HCT116 (cell line): ENCODE results near the gene RNU6-7. TPM values are rescaled to one million over a fixed set of nuclear protein-coding genes. Genes with fewer than 3 reads are reported as not detected.

Experiments used
- ATAC-seq: fragments of 200-7000 bp; cut with Tn5 transposase; 2 replicates; pipeline ENCODE4 v1.9.1; 2020; ENCODE audit warnings: mild to moderate bottlenecking, moderate library complexity
- BruUV-seq: library from RNA; stranded (reverse); fragments of 400-500 nt; replicated peaks from 2 replicates; lab custom pipeline; 2021; lab: Mats Ljungman, UMichigan
- CTCF ChIA-PET: fragments of 300-600 bp; sonication (Branson Sonifier 250); formaldehyde crosslinking; loops from one replicate; lab custom pipeline; 2021; ENCODE audit warnings: antibody characterized with exemption; lab: Charles Lee
- POLR2A ChIA-PET: fragments of 300-600, 350-600 bp; sonication (Branson Sonifier 250); formaldehyde crosslinking; loops from one replicate; lab custom pipeline; 2021; ENCODE audit warnings: antibody characterized with exemption; lab: Charles Lee
- RAD21 ChIA-PET, 2 experiments: fragments of 300-600 bp; sonication (Branson Sonifier 250); formaldehyde crosslinking; loops; one replicate each; lab custom pipeline; 2023; ENCODE audit warnings: low total read pairs in 2 of 2; ENCODE audit not compliant: uncharacterized antibody in 2 of 2, unreplicated experiment in 2 of 2, low non-redundant PET in 1 of 2; lab: Charles Lee
- DNase-seq: peaks from one replicate; pipeline ENCODE4 v3.0.0-alpha.2; 2010; ENCODE audit warnings: low read depth, low spot score
- H2AFZ ChIP-seq: fragments of 200-600 bp; shearing (Covaris generic), sonication (generic); 2 replicates; pipeline ENCODE4 v1.6.1; 2017; ENCODE audit warnings: low read depth, mixed run types, mixed read lengths, antibody characterized with exemption, low read length; ENCODE audit not compliant: poor library complexity, severe bottlenecking
- H3K27ac ChIP-seq: 2 replicates; pipeline ENCODE4 v1.5.1; 2012; ENCODE audit warnings: low read depth, low read length
- H3K27me3 ChIP-seq: fragments of 200-600 bp; sonication (generic); 2 replicates; pipeline ENCODE4 v1.6.1; 2016; ENCODE audit warnings: mixed run types, low read length, mixed read lengths; ENCODE audit not compliant: insufficient read depth
- H3K36me3 ChIP-seq, 2 experiments: fragments of 200-500 bp in 1 of 2; fragments of 200-600 bp in 1 of 2; sonication (Bioruptor generic) in 1 of 2; sonication (generic) in 1 of 2; 2 replicates each; pipeline versions ENCODE4 v1.5.1 to v1.6.1; 2014 to 2016; ENCODE audit warnings: low read length in 2 of 2, inconsistent platforms in 1 of 2, mixed read lengths in 1 of 2, mixed run types in 1 of 2; ENCODE audit not compliant: insufficient read depth in 2 of 2, control insufficient read depth in 1 of 2
- H3K4me1 ChIP-seq, 2 experiments: fragments of 200-600 bp in 1 of 2; sonication (generic) in 1 of 2; 2 replicates each; pipeline versions ENCODE4 v1.5.1 to v1.6.1; 2012 to 2017; ENCODE audit warnings: low read length in 2 of 2, inconsistent platforms in 1 of 2, mild to moderate bottlenecking in 1 of 2, mixed read lengths in 1 of 2, mixed run types in 1 of 2, moderate library complexity in 1 of 2; ENCODE audit not compliant: insufficient read depth in 2 of 2, control insufficient read depth in 1 of 2
- H3K4me2 ChIP-seq: fragments of 200-600 bp; sonication (generic); 2 replicates; pipeline ENCODE4 v1.6.1; 2017; ENCODE audit warnings: mixed run types, low read length, mixed read lengths
- H3K4me3 ChIP-seq, 2 experiments: fragments of 200-600 bp in 1 of 2; sonication (generic) in 1 of 2; replicated peaks in 1 of 2; 2 replicates each; pipeline ENCODE4 v1.5.1; 2011 to 2016; ENCODE audit warnings: low read length in 2 of 2, control low read depth in 1 of 2, low read depth in 1 of 2, mild to moderate bottlenecking in 1 of 2, mixed read lengths in 1 of 2, mixed run types in 1 of 2
- H3K79me2 ChIP-seq: fragments of 200-600 bp; sonication (generic); 2 replicates; pipeline ENCODE4 v1.6.1; 2017; ENCODE audit warnings: mild to moderate bottlenecking, mixed run types, low read length, moderate library complexity, mixed read lengths; ENCODE audit not compliant: insufficient read depth
- H3K9ac ChIP-seq: fragments of 200-600 bp; sonication (generic); 2 replicates; pipeline ENCODE4 v1.6.1; 2016; ENCODE audit warnings: low read length, mixed read lengths
- H3K9me2 ChIP-seq: fragments of 200-600 bp; sonication (generic), shearing (Covaris generic); 2 replicates; pipeline ENCODE4 v1.6.1; 2017; ENCODE audit warnings: mixed run types, mild to moderate bottlenecking, moderate library complexity; ENCODE audit not compliant: insufficient read depth
- H3K9me3 ChIP-seq, 2 experiments: fragments of 200-500 bp in 1 of 2; fragments of 200-600 bp in 1 of 2; sonication (Bioruptor generic) in 1 of 2; sonication (generic) in 1 of 2; 2 replicates each; pipeline ENCODE4 v1.6.1; 2014 to 2017; ENCODE audit warnings: low read length in 2 of 2, mixed read lengths in 2 of 2, inconsistent platforms in 1 of 2, low read depth in 1 of 2, mild to moderate bottlenecking in 1 of 2, mixed run types in 1 of 2, moderate library complexity in 1 of 2; ENCODE audit not compliant: control insufficient read depth in 1 of 2, insufficient read depth in 1 of 2
- H4K20me1 ChIP-seq: fragments of 200-600 bp; sonication (generic), shearing (Covaris generic); 2 replicates; pipeline ENCODE4 v1.6.1; 2017; ENCODE audit warnings: mixed run types, mild to moderate bottlenecking, moderate library complexity; ENCODE audit not compliant: insufficient read depth
- ATF3 ChIP-seq: IDR thresholded peaks from 2 replicates; pipeline ENCODE4 v1.6.1; 2012
- CEBPB ChIP-seq: IDR thresholded peaks from 2 replicates; pipeline ENCODE4 v1.6.1; 2012; ENCODE audit warnings: low read depth
- EGR1 ChIP-seq: IDR thresholded peaks from 2 replicates; pipeline ENCODE4 v1.6.1; 2012; ENCODE audit warnings: low read depth
- ELF1 ChIP-seq: IDR thresholded peaks from 2 replicates; pipeline ENCODE4 v1.6.1; 2012; ENCODE audit warnings: low read depth, borderline replicate concordance
- EZH2 ChIP-seq: fragments of 200-600 bp; sonication (generic); IDR thresholded peaks from 2 replicates; pipeline ENCODE4 v1.6.1; 2017; ENCODE audit warnings: antibody characterized with exemption, mixed run types
- EZH2phosphoT487 ChIP-seq: fragments of 200-600 bp; IDR thresholded peaks from 2 replicates; pipeline ENCODE4 v1.6.1; 2018; ENCODE audit warnings: antibody characterized with exemption, borderline replicate concordance
- POLR2A ChIP-seq: IDR thresholded peaks from 2 replicates; pipeline ENCODE4 v1.7.0; 2011; ENCODE audit warnings: borderline replicate concordance; ENCODE audit not compliant: insufficient read depth, insufficient read length; ENCODE audit errors: extremely low read depth
- SIN3A ChIP-seq: IDR thresholded peaks from 2 replicates; pipeline ENCODE4 v1.6.1; 2012; ENCODE audit warnings: low read depth
- SP1 ChIP-seq: IDR thresholded peaks from 2 replicates; pipeline ENCODE4 v1.6.1; 2012; ENCODE audit warnings: low read depth
- TCF7L2 ChIP-seq: IDR thresholded peaks from 2 replicates; pipeline ENCODE4 v1.7.0; 2011; ENCODE audit warnings: borderline replicate concordance, inconsistent platforms; ENCODE audit not compliant: insufficient read depth, insufficient read length; ENCODE audit errors: extremely low read depth
- ZFX ChIP-seq: fragments of 450-650 bp; IDR thresholded peaks from 2 replicates; pipeline ENCODE4 v1.6.1; 2017
- intact Hi-C: fragments of 100-400 bp; cut with micrococcal nuclease; formaldehyde crosslinking; loops from 2 replicates; pipeline ENCODE4 v1.10.0; 2022
- total RNA-seq: library from RNA; stranded (reverse); gene quantifications from one replicate; pipeline ENCODE4 v1.2.1, GENCODE V29; 2021; ENCODE audit not compliant: unreplicated experiment
- TF ChIP-seq, protein P1 (sequence below): IDR thresholded peaks from 2 replicates; pipeline ENCODE4 v1.6.1; 2011; ENCODE audit warnings: mild to moderate bottlenecking, low read length, moderate library complexity; ENCODE audit not compliant: insufficient replicate concordance; ENCODE audit errors: extremely low read depth
- TF ChIP-seq, protein P2 (sequence below): IDR thresholded peaks from 2 replicates; pipeline ENCODE4 v1.6.1; 2012

The RNU6-7 gene
- total RNA-seq, 1 experiment from 2014 or later = not detected

GRCh38 chr14:32249371-32249770 is 47.5 kb downstream of the RNU6-7 start:
- intact Hi-C loops = no loop called here
- Histone ChIP-seq H3K36me3 (no peaks in the 10 kb centered on the region), H3K4me3 (no peak overlapping the region), H3K9ac (no peak overlapping the region), H2AFZ (no peak overlapping the region), H3K4me2 (no peak overlapping the region), H3K9me2 (no peaks in the 10 kb centered on the region), H3K27ac (no peak overlapping the region), H3K4me1 (peaks cover 0 to 7% of the 10 kb centered on the region in 2 experiments; a peak in 1 of 4 replicates), H3K79me2 (no peaks in the 10 kb centered on the region), H3K9me3 (no peaks in the 10 kb centered on the region), H4K20me1 (no peaks in the 10 kb centered on the region), H3K27me3 (no peaks in the 10 kb centered on the region)
- ChIA-PET POLR2A (no interaction called here), CTCF (interaction anchor here (1.3 to 3.7 kb wide), 2 partner anchors 176 to 739 kb away, joined by 3 to 21 read pairs; no protein-coding TSS in a partner anchor), RAD21 (no interaction called here)
- TF ChIP-seq ELF1 (no peak), SIN3A (no peak)
- ATAC-seq (no peak), DNase-seq (no peak)
- BruUV-seq = no TSS peak

- ChIA-PET RAD21 (no interaction called here), CTCF (interaction anchor here (3.7 kb wide), 1 partner anchor 177 kb away, joined by 21 read pairs; no protein-coding TSS in a partner anchor), POLR2A (no interaction called here)
- Histone ChIP-seq H4K20me1 (no peaks in the 10 kb centered on the region), H3K9ac (no peak overlapping the region), H3K27ac (no peak overlapping the region), H3K9me2 (no peaks in the 10 kb centered on the region), H3K9me3 (no peaks in the 10 kb centered on the region), H3K36me3 (no peaks in the 10 kb centered on the region), H2AFZ (no peak overlapping the region), H3K27me3 (no peaks in the 10 kb centered on the region), H3K4me2 (no peak overlapping the region), H3K4me1 (peaks cover 0 to 7% of the 10 kb centered on the region in 2 experiments; a peak in 2 of 4 replicates), H3K79me2 (no peaks in the 10 kb centered on the region)
- ATAC-seq (no peak), DNase-seq (no peak)
- intact Hi-C loops = loop anchor here (5.0 to 10.0 kb wide), 3 partner anchors 133 to 895 kb away; partner anchors contain the start of gene DTD2
- no peak for TF ChIP-seq SP1
- TF ChIP-seq, protein P1, sequence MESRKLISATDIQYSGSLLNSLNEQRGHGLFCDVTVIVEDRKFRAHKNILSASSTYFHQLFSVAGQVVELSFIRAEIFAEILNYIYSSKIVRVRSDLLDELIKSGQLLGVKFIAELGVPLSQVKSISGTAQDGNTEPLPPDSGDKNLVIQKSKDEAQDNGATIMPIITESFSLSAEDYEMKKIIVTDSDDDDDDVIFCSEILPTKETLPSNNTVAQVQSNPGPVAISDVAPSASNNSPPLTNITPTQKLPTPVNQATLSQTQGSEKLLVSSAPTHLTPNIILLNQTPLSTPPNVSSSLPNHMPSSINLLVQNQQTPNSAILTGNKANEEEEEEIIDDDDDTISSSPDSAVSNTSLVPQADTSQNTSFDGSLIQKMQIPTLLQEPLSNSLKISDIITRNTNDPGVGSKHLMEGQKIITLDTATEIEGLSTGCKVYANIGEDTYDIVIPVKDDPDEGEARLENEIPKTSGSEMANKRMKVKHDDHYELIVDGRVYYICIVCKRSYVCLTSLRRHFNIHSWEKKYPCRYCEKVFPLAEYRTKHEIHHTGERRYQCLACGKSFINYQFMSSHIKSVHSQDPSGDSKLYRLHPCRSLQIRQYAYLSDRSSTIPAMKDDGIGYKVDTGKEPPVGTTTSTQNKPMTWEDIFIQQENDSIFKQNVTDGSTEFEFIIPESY = no peak
- TF ChIP-seq POLR2A = no peak
- no peak for TF ChIP-seq TCF7L2
- TF ChIP-seq EZH2 = no peak
- TF ChIP-seq CEBPB = no peak
- TF ChIP-seq ATF3 = no peak
- TF ChIP-seq EZH2phosphoT487 = no peak
- no peak for TF ChIP-seq ZFX
- no peak for TF ChIP-seq EGR1
- TF ChIP-seq, protein P2, sequence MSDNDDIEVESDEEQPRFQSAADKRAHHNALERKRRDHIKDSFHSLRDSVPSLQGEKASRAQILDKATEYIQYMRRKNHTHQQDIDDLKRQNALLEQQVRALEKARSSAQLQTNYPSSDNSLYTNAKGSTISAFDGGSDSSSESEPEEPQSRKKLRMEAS = no peak
- TF ChIP-seq, all 23 proteins: peak for 0
- BruUV-seq = no TSS peak
- H3K4me3 ChIP-seq = no peak overlapping the region
Measured at GRCh38 chr14:32249780-32250179, 47.9 kb downstream of the RNU6-7 start.
